Fibroblast of villous mesenchyme (primary cell): ENCODE results near the gene CAMSAP1. TPM values are rescaled to one million over a fixed set of nuclear protein-coding genes. Genes with fewer than 3 reads are reported as not detected.
"Not testable (repeated sequence)": the region's sequence is repeated elsewhere in the genome, so short reads cannot be mapped to it uniquely, and the experiment has no call there.

Experiments used
- DNase-seq: peaks from one replicate; pipeline ENCODE4 v3.0.0-alpha.2; 2010; ENCODE audit warnings: low read depth
- H3K4me3 ChIP-seq: 2 replicates; pipeline ENCODE4 v1.5.1; 2011; ENCODE audit warnings: low read depth, mild to moderate bottlenecking, low read length
- CTCF ChIP-seq: IDR thresholded peaks from 2 replicates; pipeline ENCODE4 v1.5.1; 2012; ENCODE audit warnings: low read depth, mild to moderate bottlenecking, low read length; ENCODE audit not compliant: insufficient read depth
- total RNA-seq: library from RNA; depleted of rRNA; stranded (reverse); fragments of >200 nt; gene quantifications from 2 replicates; pipeline ENCODE4 v1.2.3, GENCODE V29; 2012

CAMSAP1 gene
- total RNA-seq, 1 donor: 23.7 TPM

GRCh38 chr9:135898634-135899407, 8.5 kb downstream of the CAMSAP1 start:
- TF ChIP-seq CTCF: no peak
- DNase-seq: peak; percentile 75
- H3K4me3 ChIP-seq: no peak overlapping the region

- no peak for TF ChIP-seq CTCF
- no peak overlapping the region for H3K4me3 ChIP-seq
- DNase-seq: no peak
These were observed 10.7 kb downstream of the CAMSAP1 start for GRCh38 chr9:135896626-135897025.

GRCh38 chr9:135896205-135896604, 11.1 kb downstream of the CAMSAP1 start:
- TF ChIP-seq CTCF: no peak
- no peak for DNase-seq

GRCh38 chr9:135895202-135895848, 12.0 kb downstream of the CAMSAP1 start:
- no peak for DNase-seq
- no peak for TF ChIP-seq CTCF
- H3K4me3 ChIP-seq: no peak overlapping the region

More at GRCh38 chr9:135896205-135896604, 11.1 kb downstream of the CAMSAP1 start:
- no peak overlapping the region for H3K4me3 ChIP-seq

GRCh38 chr9:135893104-135893503, 14.2 kb downstream of the CAMSAP1 start:
- DNase-seq: no peak
- no peak overlapping the region for H3K4me3 ChIP-seq
- no peak for TF ChIP-seq CTCF

- DNase-seq, H3K4me3 ChIP-seq: not testable (repeated sequence)
These were observed 15.0 kb downstream of the CAMSAP1 start for GRCh38 chr9:135892327-135892726.

GRCh38 chr9:135891027-135891631, 16.2 kb downstream of the CAMSAP1 start:
- no peak for TF ChIP-seq CTCF
- DNase-seq: no peak
- H3K4me3 ChIP-seq: no peak overlapping the region
